T-helper 1 cell treated with Interleukin-12 subunit alpha and Interleukin-12 subunit beta and Interleukin-4 antibody, amounts not matched to agents 30 ng/mL and 1 ng/mL, for 36 hours (primary cell): Measurements from ENCODE around the gene HUWE1. TPM values are rescaled to one million over a fixed set of nuclear protein-coding genes. Genes with fewer than 3 reads are reported as not detected.
"Not testable (repeated sequence)": the region's sequence is repeated elsewhere in the genome, so short reads cannot be mapped to it uniquely, and the experiment has no call there.

Experiments used
- intact Hi-C: fragments of 100-400 bp; cut with micrococcal nuclease; formaldehyde crosslinking; loops from one replicate; pipeline ENCODE4 v1.15.1; 2024
- total RNA-seq: library from RNA; stranded (reverse); gene quantifications from 2 replicates; pipeline ENCODE4 v1.2.3, GENCODE V29; 2022

The HUWE1 gene
- total RNA-seq, 1 donor from 2014 or later: 301 TPM

DNA sequence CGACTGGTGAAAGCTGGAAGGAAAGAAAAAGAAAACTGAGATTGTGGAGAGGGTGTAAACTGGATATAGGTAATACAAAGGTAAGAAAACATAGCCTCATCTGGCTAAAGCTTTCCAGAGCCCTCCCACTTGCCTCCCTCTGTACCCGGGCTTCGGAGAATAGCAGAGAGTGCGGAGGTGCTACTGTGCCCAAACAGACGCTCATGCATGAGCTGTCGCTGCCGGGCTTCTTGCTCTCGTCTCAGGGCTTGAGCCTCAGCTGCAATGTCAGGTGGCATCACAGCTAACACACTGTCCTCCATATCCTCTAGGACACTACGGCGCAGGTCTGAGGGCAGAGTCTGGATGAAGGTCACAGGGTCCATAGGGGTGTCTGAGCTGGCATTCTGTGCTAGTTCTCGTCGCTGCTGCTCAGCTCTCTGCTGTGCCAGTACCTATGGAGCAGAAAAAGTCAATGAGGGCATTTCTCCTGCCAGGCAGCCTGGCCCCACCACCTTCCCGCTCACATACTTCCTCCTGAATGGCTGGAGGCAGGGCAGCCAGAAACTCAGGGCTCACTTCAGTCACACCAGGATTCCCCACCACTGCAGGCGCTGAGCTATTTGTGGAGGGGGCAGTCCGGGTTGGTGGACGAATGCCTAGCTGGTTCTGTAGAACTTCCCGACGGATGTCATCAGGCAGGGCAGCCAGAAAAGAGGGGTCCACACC, 135.6 kb downstream of the HUWE1 start:
- intact Hi-C loops: loop anchor here (10.0 kb wide), 1 partner anchor 156 kb away; no protein-coding TSS in a partner anchor

DNA sequence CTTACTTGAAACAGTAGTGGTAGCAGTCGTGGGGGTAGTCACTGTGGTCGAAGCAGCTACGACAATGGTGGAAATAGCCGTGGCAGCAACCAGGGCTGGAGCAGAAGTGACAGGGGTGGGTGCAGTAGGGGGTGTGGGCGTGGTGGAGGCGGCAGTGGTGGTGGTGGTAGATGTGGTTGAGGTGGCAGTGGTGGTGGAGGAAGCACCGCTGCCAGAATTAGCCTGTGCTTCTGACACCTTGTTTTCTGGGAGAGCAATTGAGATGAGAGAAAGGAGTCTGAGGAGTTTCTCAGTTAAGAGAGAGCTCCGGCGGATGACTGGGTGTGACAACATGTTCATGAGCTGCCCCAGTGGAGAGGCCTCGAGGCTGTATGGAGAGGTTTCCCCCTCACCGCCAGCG, 138.9 kb downstream of the HUWE1 start:
- intact Hi-C loops: loop anchor here (10.0 kb wide), 1 partner anchor 47 kb away; no protein-coding TSS in a partner anchor

DNA sequence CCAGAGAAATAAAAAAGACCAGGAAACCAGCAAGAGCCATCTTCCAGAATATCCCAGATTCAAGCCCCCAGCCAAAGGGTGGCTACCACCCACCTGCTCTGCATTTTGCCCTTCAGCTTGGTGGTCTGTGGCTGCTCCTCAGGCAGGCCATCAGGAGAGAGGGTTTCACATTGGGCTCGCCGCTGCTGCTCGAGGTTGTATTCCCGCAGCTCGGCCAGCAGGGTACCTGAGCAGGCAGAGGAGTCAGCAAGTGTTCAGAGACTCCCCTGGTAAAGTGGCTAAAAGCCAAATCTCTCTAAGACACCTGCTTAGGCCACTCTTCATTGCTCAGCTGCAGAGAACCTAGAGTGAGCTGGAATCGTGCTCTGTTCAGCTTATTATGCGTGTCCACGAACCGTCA, 141.6 kb downstream of the HUWE1 start:
- intact Hi-C loops: loop anchor here (10.0 kb wide), 1 partner anchor 50 kb away; no protein-coding TSS in a partner anchor

DNA sequence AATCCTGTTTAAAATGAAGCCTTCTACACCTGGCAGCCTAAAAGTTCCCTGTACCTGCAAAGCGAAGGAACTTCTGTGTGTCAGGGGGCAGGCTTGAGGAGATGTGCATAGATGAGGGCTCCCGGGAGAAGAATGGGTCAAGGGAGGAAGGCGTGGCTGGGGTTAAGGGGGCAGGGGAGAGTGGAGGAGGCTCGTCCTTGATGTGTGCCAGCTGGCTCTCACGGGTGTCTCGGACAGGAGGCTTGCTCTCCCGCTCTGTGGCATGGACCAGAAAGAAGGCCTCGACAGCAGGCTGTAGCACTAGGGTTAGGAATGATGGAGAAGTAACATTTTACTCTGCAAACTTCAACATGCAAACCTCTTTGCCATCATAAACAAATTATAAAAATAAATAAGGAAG, 147.7 kb downstream of the HUWE1 start:
- intact Hi-C loops: no loop called here

DNA sequence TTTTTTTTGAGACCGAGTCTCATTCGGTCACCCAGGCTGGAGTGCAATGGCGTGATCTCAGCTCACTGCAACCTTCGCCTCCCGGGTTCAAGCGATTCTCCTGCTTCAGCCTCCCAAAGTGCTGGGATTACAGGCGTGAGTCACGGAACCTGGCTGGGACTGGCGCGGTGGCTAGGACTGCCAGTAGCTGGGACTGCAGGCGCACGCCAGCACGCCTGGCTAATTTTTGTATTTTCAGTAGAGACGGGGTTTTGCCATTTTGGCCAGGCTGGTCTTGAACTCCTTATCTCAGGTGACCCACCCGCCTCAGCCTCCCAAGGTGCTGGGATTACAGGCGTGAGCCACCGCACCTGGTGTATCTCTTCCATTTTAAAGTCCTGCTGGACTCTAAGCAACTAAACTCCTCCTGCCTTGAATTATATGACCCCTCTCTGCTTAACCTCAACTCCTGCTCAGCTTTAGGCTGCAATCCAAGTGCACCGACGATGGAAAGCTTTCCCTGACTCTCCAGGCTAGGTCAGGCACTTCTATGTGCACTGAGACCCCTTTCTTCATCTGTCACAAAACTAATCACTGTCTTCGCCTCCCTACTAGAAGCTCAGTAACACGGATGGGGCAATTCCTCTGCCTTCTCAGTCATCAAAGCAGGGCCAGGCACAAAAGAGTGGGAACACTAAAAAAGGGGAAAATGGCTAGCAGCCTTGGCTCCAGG, 155.1 kb downstream of the HUWE1 start:
- intact Hi-C loops: loop anchor here (5.0 kb wide), 1 partner anchor 219 kb away; no protein-coding TSS in a partner anchor

DNA sequence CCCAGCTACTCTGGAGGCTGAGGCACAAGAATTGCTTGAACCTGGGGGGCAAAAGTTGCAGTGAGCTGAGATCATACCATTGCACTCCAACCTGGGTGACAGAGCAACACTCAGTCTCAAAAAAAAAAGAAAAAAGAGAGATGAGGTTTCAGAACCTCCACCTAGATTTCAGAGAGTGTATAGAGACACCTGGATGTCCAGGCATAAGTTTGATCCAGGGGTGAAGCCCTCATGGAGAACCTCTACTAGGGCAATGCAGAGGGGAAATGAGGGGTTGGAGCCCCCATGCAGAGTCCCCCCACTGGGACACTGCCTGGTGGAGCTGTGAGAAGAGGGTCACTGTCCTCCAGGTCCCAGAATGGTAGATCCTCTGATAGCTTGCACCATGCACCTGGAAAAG, 159.5 kb downstream of the HUWE1 start:
- intact Hi-C loops: no loop called here

DNA sequence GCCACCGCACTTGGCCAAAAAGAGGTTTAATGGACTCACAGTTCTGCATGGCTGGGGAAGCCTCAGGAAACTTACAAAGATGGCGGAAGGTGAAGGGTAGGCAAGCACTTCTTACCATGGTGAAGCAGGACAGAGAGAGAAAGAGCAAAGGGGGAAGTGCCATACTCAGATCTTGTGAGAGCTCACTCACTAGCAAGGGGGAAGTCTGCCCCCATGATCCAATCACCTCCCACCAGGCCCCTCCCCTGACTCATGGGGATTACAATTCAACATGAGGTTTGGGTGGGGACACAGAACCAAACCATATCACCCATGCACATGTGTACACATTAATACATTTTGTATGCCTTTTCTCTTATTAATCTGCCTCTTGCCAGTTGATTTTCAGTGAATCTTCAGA, 175.2 kb downstream of the HUWE1 start:
- intact Hi-C loops: no loop called here

DNA sequence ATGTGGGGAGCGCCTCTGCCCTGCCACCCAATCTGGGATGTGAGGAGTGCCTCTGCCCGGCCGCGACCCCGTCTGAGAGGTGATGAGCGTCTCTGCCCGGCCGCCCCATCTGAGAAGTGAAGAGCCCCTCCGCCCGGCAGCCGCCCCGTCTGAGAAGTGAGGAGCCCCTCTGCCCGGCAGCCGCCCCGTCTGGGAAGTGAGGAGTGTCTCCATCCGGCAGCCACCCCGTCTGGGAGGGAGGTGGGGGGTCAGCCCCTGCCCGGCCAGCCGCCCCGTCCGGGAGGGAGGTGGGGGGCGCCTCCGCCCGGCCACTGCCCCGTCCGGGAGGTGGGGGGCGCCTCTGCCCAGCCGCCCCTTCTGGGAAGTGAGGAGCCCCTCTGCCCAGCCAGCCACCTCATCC, 182.5 kb downstream of the HUWE1 start:
- intact Hi-C loops: not testable (repeated sequence)

DNA sequence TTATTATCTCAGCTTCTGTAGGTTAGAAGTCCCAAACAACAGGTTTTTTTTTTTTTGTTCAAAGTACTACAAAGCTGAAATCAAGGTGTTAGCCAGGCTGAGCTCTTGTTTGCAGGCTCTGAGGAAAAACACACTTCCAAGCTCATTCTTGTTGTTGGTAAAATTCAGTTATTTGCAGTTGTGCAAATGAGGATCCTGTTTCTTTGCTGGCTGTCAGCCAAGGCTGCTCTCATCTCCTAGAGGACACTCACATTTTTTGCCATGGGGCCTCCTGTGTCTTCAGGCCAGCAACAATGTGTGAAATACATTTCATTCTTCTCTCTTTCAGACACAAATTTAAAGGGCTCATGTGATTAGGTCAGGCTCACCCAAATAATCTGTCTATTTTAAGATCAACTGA, 192.1 kb downstream of the HUWE1 start:
- intact Hi-C loops: no loop called here

DNA sequence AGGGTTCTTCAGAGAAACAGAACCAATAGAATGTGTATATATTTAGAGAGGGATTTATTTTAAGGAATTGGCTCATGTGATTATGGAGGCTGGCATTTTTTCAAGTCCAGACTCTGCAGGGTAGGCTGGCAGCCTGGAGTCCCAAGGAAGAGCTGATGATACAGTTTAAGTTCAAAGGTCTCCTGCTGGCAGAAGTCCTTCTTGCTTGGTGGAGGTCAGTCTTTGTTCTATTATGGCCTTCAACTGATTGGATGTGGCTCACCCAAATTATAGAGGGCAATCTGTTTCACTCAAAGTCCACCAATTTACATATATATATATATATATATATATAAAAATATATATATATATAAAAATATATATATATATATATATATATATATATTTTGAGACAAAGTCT, 200.2 kb downstream of the HUWE1 start:
- intact Hi-C loops: no loop called here

DNA sequence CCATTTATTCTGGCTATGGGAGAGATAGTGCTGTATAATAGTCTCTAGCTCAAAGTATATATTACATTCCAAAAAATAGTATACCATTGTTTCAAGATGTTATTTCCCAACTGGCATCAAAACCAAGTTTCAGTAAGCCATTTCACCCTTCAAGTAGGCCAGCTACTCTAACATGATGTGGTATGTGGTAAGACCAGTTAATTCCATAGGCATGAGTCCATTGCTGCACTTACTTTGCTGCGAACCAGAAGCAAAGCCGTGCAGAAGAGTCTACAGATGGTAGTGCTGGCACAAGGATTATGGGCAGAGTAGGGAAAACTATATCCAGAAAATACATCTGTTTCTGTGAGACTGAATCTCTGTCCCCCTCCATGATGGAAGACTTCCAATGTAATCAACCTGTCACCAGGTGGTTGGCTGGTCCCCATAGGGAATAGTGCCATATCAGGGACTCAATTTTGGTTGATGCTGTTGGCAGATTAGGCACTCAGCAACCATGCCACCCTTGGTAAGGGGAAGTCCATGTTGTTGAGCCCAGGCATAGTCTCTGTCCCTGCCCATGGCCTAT, 202.6 kb downstream of the HUWE1 start:
- intact Hi-C loops: no loop called here

DNA sequence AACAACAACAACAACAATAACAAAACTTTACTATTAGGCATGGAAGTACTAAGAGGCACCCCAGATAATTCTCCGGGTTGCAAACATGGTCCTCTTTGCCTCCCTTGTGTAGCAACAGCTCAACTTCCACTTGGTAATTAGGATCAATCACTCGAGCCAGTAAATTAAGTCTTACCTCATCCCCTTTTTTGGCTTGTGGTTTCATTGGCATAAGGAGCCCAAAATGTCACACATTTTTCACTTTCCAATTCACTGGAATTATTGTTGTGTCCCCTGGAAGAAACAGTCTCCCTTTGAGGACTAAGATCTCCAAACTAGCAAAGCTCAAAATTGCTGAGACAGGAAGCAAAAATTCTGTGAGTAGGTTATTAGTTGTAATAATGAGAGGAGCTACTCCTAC, 203.1 kb downstream of the HUWE1 start:
- intact Hi-C loops: no loop called here
